Measurements from ENCODE around the gene EIF5A2.
"Not testable (repeated sequence)": the region's sequence is repeated elsewhere in the genome, so short reads cannot be mapped to it uniquely, and the experiment has no call there.

EIF5A2 gene

DNA sequence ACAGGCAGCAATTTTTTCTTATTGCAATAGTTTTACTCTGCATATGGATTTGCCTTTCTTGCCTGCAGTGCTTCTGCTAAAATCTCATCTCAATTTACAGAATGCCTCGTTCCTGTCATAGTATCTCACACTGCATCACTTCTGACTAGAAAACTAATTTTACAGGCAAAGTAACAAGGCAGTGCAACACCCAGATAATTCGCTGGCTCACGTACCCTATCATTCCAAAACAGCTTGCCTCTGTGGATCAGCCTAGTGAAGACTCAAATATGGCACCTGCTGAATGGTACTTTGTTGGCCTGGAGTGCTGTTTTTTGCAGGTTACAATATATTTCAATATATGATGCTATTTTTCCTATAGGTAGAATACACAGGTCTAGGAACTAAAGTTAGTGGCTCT is 5.3 kb downstream of the EIF5A2 start:
- Histone ChIP-seq H3K4me2 (no peak overlapping the region), H3K36me3 (ENCODE audit: insufficient read depth) (no peaks in the 10 kb centered on the region), H3K27ac (no peak overlapping the region), H4K20me1 (ENCODE audit: insufficient read depth) (no peaks in the 10 kb centered on the region), H3K9ac (no peak overlapping the region), H3K4me1 (ENCODE audit: low read depth, poor library complexity, severe bottlenecking) (no peaks in the 10 kb centered on the region), H3K79me2 (ENCODE audit: insufficient read depth, low read depth) (no peaks in the 10 kb centered on the region), H3K4me3 (IDR thresholded peaks at IDR 0.05; ENCODE audit: insufficient read depth, low read depth, low read length) (no peak overlapping the region), H2AFZ (ENCODE audit: low read depth) (no peak overlapping the region), H3K27me3 (ENCODE audit: insufficient read depth, low read depth) (no peaks in the 10 kb centered on the region)
- TF ChIP-seq, protein P1, sequence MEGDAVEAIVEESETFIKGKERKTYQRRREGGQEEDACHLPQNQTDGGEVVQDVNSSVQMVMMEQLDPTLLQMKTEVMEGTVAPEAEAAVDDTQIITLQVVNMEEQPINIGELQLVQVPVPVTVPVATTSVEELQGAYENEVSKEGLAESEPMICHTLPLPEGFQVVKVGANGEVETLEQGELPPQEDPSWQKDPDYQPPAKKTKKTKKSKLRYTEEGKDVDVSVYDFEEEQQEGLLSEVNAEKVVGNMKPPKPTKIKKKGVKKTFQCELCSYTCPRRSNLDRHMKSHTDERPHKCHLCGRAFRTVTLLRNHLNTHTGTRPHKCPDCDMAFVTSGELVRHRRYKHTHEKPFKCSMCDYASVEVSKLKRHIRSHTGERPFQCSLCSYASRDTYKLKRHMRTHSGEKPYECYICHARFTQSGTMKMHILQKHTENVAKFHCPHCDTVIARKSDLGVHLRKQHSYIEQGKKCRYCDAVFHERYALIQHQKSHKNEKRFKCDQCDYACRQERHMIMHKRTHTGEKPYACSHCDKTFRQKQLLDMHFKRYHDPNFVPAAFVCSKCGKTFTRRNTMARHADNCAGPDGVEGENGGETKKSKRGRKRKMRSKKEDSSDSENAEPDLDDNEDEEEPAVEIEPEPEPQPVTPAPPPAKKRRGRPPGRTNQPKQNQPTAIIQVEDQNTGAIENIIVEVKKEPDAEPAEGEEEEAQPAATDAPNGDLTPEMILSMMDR (conservative IDR thresholded peaks at IDR 0.05; ENCODE audit: low read depth, low read length), result no peak

DNA sequence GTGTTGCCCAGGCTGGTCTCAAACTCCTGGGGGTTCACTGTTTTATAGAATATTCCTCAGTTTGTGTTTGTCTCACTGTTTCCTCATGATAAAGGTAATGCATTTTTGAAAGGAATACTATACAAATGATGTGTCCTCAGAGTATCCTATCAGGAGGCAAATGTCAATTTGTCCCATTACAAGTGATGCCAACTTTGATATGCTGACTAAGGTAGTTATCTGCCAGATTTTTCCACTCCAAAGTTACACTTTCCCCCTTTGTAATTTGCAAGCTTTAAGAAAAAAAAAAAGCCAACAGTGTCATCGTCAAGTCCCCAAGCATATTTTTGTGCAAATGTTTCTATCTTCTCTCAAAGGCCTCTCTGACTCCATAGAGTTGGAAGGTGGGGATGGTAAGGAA is 9.0 kb downstream of the EIF5A2 start:
- no peak overlapping the region for H3K4me3 ChIP-seq (IDR thresholded peaks at IDR 0.05; ENCODE audit: insufficient read depth, low read depth, low read length)
- H3K36me3 ChIP-seq (ENCODE audit: insufficient read depth), result no peaks in the 10 kb centered on the region
- no peaks in the 10 kb centered on the region for H3K79me2 ChIP-seq (ENCODE audit: insufficient read depth, low read depth)
- H3K9ac ChIP-seq, result no peak overlapping the region
- no peak overlapping the region for H3K4me2 ChIP-seq
- no peaks in the 10 kb centered on the region for H4K20me1 ChIP-seq (ENCODE audit: insufficient read depth)
- no peak overlapping the region for H2AFZ ChIP-seq (ENCODE audit: low read depth)
- no peak overlapping the region for H3K27ac ChIP-seq
- H3K27me3 ChIP-seq (ENCODE audit: insufficient read depth, low read depth), result no peaks in the 10 kb centered on the region
- H3K4me1 ChIP-seq (ENCODE audit: low read depth, poor library complexity, severe bottlenecking), result no peaks in the 10 kb centered on the region
- TF ChIP-seq, protein P1 (conservative IDR thresholded peaks at IDR 0.05; ENCODE audit: low read depth, low read length), result no peak

DNA sequence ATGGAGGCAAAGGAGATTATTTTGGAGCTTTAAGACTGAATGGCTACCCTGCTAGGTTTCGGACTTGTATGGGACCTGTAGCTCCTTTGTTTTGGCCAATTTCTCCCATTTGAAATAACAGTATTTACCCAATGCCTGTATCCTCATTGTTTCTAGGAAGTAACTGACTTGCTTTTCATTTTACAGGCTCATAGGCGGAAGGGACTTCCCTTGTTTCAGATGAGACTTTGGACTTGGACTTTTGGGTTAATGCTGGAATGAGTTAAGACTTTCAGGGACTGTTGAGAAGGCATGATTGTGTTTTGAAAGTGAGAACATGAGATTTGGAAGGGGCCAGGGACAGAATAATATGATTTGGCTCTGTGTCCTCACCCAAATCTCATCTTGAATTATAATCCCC is 10.5 kb downstream of the EIF5A2 start:
- Histone ChIP-seq H2AFZ (ENCODE audit: low read depth) (no peak overlapping the region), H3K27ac (no peak overlapping the region), H3K79me2 (ENCODE audit: insufficient read depth, low read depth) (no peaks in the 10 kb centered on the region), H4K20me1 (ENCODE audit: insufficient read depth) (no peaks in the 10 kb centered on the region), H3K27me3 (ENCODE audit: insufficient read depth, low read depth) (no peaks in the 10 kb centered on the region), H3K9ac (no peak overlapping the region), H3K36me3 (ENCODE audit: insufficient read depth) (no peaks in the 10 kb centered on the region), H3K4me1 (ENCODE audit: low read depth, poor library complexity, severe bottlenecking) (no peaks in the 10 kb centered on the region), H3K4me2 (no peak overlapping the region), H3K4me3 (IDR thresholded peaks at IDR 0.05; ENCODE audit: insufficient read depth, low read depth, low read length) (no peak overlapping the region)
- TF ChIP-seq, protein P1 (conservative IDR thresholded peaks at IDR 0.05; ENCODE audit: low read depth, low read length), result no peak

DNA sequence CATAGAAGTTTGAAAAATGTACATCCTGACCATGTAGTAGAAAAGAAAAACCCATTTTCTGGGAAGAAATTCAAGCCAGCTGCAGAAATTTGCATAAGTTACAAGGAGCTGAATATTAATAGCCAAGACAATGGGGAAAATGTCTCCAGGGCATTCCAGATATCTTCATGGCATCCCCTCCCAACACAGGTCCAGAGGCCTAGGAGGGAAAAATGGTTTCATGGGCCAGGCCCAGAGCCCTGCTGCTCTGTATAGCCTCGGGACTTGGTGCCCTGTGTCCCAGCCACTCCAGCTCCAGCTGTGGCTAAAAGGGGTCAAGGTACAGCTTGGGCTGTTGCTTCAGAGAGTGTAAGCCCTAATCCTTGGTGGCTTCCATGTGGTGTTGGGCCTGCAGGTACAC is 11.2 kb downstream of the EIF5A2 start:
- not testable (repeated sequence) for H2AFZ ChIP-seq (ENCODE audit: low read depth); H3K9ac ChIP-seq; H3K4me3 ChIP-seq (IDR thresholded peaks at IDR 0.05; ENCODE audit: insufficient read depth, low read depth, low read length); H3K27me3 ChIP-seq (ENCODE audit: insufficient read depth, low read depth); H3K4me1 ChIP-seq (ENCODE audit: low read depth, poor library complexity, severe bottlenecking); H3K4me2 ChIP-seq; H3K79me2 ChIP-seq (ENCODE audit: insufficient read depth, low read depth); H4K20me1 ChIP-seq (ENCODE audit: insufficient read depth); H3K36me3 ChIP-seq (ENCODE audit: insufficient read depth); H3K27ac ChIP-seq

DNA sequence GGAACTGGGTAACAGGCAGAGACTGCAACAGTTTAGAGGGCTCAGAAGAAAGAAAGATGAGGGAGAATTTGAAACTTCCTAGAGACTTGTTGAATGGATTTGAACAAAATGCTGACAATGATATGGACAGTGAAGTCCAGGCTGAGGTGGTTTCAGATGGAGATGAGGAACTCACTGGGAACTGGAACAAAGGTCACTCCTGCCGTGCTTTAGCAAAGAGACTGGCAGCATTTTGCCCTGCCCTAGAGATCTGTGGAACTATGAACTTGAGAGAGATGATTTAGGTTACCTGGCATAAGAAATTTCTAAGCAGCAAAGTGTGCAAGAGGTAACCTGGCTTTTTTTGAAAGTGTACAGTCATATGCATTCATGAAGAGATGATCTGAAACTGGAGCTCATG is 11.7 kb downstream of the EIF5A2 start:
- H3K4me1 ChIP-seq (ENCODE audit: low read depth, poor library complexity, severe bottlenecking), result no peaks in the 10 kb centered on the region
- H3K79me2 ChIP-seq (ENCODE audit: insufficient read depth, low read depth), result no peaks in the 10 kb centered on the region
- no peak overlapping the region for H3K4me3 ChIP-seq (IDR thresholded peaks at IDR 0.05; ENCODE audit: insufficient read depth, low read depth, low read length)
- no peaks in the 10 kb centered on the region for H4K20me1 ChIP-seq (ENCODE audit: insufficient read depth)
- no peak overlapping the region for H3K9ac ChIP-seq
- no peak overlapping the region for H2AFZ ChIP-seq (ENCODE audit: low read depth)
- no peak overlapping the region for H3K4me2 ChIP-seq
- H3K27ac ChIP-seq, result no peak overlapping the region
- no peaks in the 10 kb centered on the region for H3K36me3 ChIP-seq (ENCODE audit: insufficient read depth)
- TF ChIP-seq, protein P1 (conservative IDR thresholded peaks at IDR 0.05; ENCODE audit: low read depth, low read length), result no peak
- no peaks in the 10 kb centered on the region for H3K27me3 ChIP-seq (ENCODE audit: insufficient read depth, low read depth)

DNA sequence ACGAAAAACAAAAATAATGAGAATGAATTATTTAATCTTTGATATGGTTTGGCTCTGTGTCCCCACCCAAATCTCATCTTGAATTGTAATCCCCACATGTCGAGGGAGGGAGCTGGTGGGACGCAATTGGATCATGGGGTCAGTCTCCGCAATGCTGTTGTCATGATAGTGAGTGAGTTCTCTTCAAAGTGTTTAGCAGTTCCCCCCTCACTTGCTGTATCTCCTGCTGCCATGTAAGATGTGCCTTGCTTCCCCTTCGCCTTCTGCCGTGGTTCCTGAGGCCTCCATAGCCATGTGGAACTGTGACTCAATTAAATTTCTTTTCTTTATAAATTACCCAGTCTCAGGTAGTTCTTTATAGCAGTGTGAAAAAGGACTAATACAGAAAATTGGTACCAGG is 12.1 kb downstream of the EIF5A2 start:
- not testable (repeated sequence) for H3K9ac ChIP-seq; H3K4me1 ChIP-seq (ENCODE audit: low read depth, poor library complexity, severe bottlenecking); H3K4me3 ChIP-seq (IDR thresholded peaks at IDR 0.05; ENCODE audit: insufficient read depth, low read depth, low read length); H4K20me1 ChIP-seq (ENCODE audit: insufficient read depth); H2AFZ ChIP-seq (ENCODE audit: low read depth); H3K4me2 ChIP-seq; H3K79me2 ChIP-seq (ENCODE audit: insufficient read depth, low read depth); H3K27me3 ChIP-seq (ENCODE audit: insufficient read depth, low read depth); H3K27ac ChIP-seq; H3K36me3 ChIP-seq (ENCODE audit: insufficient read depth)
